ENCODE data around the gene ERC2.
A peak's percentile ranks its signal among the peaks of the same experiment; 100 is the strongest.

ERC2 gene

GRCh38 chr3:55521064-55521737 lies 947.1 kb downstream of the ERC2 start:
- TF ChIP-seq, protein P1, sequence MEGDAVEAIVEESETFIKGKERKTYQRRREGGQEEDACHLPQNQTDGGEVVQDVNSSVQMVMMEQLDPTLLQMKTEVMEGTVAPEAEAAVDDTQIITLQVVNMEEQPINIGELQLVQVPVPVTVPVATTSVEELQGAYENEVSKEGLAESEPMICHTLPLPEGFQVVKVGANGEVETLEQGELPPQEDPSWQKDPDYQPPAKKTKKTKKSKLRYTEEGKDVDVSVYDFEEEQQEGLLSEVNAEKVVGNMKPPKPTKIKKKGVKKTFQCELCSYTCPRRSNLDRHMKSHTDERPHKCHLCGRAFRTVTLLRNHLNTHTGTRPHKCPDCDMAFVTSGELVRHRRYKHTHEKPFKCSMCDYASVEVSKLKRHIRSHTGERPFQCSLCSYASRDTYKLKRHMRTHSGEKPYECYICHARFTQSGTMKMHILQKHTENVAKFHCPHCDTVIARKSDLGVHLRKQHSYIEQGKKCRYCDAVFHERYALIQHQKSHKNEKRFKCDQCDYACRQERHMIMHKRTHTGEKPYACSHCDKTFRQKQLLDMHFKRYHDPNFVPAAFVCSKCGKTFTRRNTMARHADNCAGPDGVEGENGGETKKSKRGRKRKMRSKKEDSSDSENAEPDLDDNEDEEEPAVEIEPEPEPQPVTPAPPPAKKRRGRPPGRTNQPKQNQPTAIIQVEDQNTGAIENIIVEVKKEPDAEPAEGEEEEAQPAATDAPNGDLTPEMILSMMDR (IDR thresholded peaks at IDR 0.05): no peak

DNA sequence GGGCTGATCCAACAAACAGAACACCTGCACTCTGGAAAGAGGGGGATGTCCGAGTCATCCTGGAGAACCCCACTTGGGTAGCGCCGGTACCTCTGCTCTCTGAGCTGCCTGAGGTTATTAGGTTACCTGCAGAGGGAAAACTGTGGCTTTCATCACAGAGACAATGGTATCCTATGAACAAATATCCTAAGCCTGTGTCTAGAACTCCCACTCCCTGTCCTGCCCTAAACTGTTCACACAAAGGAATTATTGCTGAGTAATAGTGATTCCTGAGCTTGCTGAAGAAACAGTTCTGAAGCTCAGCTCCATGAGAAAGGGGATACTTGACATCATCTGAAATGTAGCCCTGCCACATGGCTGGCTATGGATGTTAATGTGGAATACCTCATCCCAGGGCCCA lies 949.2 kb downstream of the ERC2 start:
- TF ChIP-seq, protein P1 (IDR thresholded peaks at IDR 0.05): no peak

- TF ChIP-seq, protein P1 (IDR thresholded peaks at IDR 0.05): peak; percentile 9; the same call in 1 of the 2 replicates
Measured at GRCh38 chr3:55518451-55518850, 949.8 kb downstream of the ERC2 start.

DNA sequence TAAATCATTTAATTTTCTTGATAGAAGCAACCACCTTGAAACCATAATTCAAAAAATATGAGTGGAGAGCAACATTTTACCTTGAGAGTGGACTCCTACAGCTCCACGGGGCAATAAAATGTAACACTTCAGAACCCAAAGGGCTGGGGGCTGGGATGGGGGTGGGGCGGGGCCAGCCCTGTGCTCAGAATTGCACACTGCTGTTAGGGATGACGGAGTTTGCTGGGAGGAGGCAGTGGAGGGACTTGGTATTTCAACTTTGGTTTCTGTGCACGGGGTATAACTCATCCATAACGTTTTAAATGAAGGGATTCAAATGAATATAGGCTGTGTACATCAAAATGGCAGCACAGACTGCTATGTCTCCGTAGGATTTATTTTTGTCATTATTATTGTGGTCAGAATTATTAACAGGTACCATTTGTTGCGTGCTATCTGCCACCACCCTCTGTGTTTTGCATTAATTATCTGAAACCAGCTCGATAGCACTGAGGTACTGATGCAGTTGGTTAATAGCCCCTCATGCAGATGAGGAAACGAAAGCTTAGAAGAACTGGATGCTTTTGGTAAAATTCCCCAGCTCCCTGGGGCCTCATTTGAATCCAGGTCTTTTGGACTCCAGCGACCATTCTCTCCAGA lies 951.8 kb downstream of the ERC2 start:
- TF ChIP-seq, protein P1 (IDR thresholded peaks at IDR 0.05): no peak

- TF ChIP-seq, protein P1 (IDR thresholded peaks at IDR 0.05): no peak
Measured at GRCh38 chr3:55515550-55516246, 952.6 kb downstream of the ERC2 start.

GRCh38 chr3:55514962-55515361 lies 953.3 kb downstream of the ERC2 start:
- TF ChIP-seq, protein P1 (IDR thresholded peaks at IDR 0.05): no peak

- TF ChIP-seq, protein P1 (IDR thresholded peaks at IDR 0.05): no peak
Measured at GRCh38 chr3:55512571-55513343, 955.5 kb downstream of the ERC2 start.
